Activated T-cell treated with anti-CD3 and anti-CD28 coated beads, Interleukin-2, amount 50 U/mL, for 72 hours (primary cell): Measurements from ENCODE around the gene TNFRSF1A. TPM values are rescaled to one million over a fixed set of nuclear protein-coding genes. Genes with fewer than 3 reads are reported as not detected.

Experiments used
- ATAC-seq, 2 donors: fragments of 150-1000 bp; cut with Tn5 transposase; replicated peaks in 1 of 2; 2 replicates each; pipeline ENCODE4 v1.10.0; 2021; ENCODE audit warnings: moderate library complexity in 2 of 2, mild to moderate bottlenecking in 1 of 2
- DNase-seq, 2 donors: peaks; one replicate each; pipeline ENCODE4 v3.0.0; 2021 to 2022; ENCODE audit warnings: mixed read lengths in 1 of 2
- H3K27ac Mint-ChIP-seq: one replicate; pipeline ENCODE4 v1.8.0; 2022; ENCODE audit warnings: mild to moderate bottlenecking, moderate library complexity, mixed read lengths
- H3K27me3 Mint-ChIP-seq: one replicate; pipeline ENCODE4 v1.8.0; 2022; ENCODE audit warnings: low read depth, mixed read lengths
- H3K36me3 Mint-ChIP-seq, 2 donors: one replicate each; pipeline ENCODE4 v1.8.0; 2022; ENCODE audit warnings: mixed read lengths in 2 of 2, mild to moderate bottlenecking in 1 of 2; ENCODE audit not compliant: insufficient read depth in 2 of 2
- H3K4me1 Mint-ChIP-seq: one replicate; pipeline ENCODE4 v1.8.0; 2022; ENCODE audit warnings: low read depth, mixed read lengths
- H3K4me3 Mint-ChIP-seq, 2 donors: one replicate each; pipeline ENCODE4 v1.8.0; 2022; ENCODE audit warnings: mild to moderate bottlenecking in 2 of 2, mixed read lengths in 2 of 2, moderate library complexity in 2 of 2
- H3K9me3 Mint-ChIP-seq, 2 donors: one replicate each; pipeline ENCODE4 v1.8.0; 2022; ENCODE audit warnings: mixed read lengths in 2 of 2
- total RNA-seq, 2 donors: library from RNA; stranded (reverse); gene quantifications; one replicate each; pipeline ENCODE4 v1.2.3, GENCODE V29; 2022

Gene TNFRSF1A
- total RNA-seq, 2 donors from 2014 or later: 48.4 to 52.1 TPM

GRCh38 chr12:6326316-6327228, 15.3 kb downstream of the TNFRSF1A start:
- no peak overlapping the region for H3K27ac Mint-ChIP-seq
- H3K36me3 Mint-ChIP-seq: peaks cover 3 to 9% of the 10 kb centered on the region in 2 donors
- DNase-seq (no peak), ATAC-seq (peak in 1 of 2 donors; percentile 29)
- no peaks in the 10 kb centered on the region for H3K27me3 Mint-ChIP-seq
- H3K4me3 Mint-ChIP-seq: no peak overlapping the region
- peaks cover 41% of the 10 kb centered on the region for H3K4me1 Mint-ChIP-seq
- no peaks in the 10 kb centered on the region for H3K9me3 Mint-ChIP-seq

GRCh38 chr12:6324936-6325750, 16.7 kb downstream of the TNFRSF1A start:
- no peak for DNase-seq
- ATAC-seq: no peak
- Mint-ChIP-seq H3K36me3 (no peaks in the 10 kb centered on the region), H3K9me3 (no peaks in the 10 kb centered on the region), H3K4me1 (peaks cover 36% of the 10 kb centered on the region), H3K4me3 (no peak overlapping the region), H3K27me3 (no peaks in the 10 kb centered on the region), H3K27ac (peak overlapping the region; percentile 59)

GRCh38 chr12:6323995-6324711, 17.7 kb downstream of the TNFRSF1A start:
- ATAC-seq: no peak
- Mint-ChIP-seq H3K4me3 (peak overlapping the region; percentile 66 to 81), H3K9me3 (no peaks in the 10 kb centered on the region), H3K36me3 (no peaks in the 10 kb centered on the region), H3K27me3 (no peaks in the 10 kb centered on the region), H3K4me1 (peaks cover 36% of the 10 kb centered on the region), H3K27ac (peak overlapping the region; percentile 95)
- DNase-seq: no peak

- Mint-ChIP-seq H3K27ac (peak overlapping the region; percentile 95), H3K36me3 (no peaks in the 10 kb centered on the region), H3K4me1 (peaks cover 39% of the 10 kb centered on the region), H3K9me3 (no peaks in the 10 kb centered on the region), H3K27me3 (no peaks in the 10 kb centered on the region), H3K4me3 (peak overlapping the region; percentile 63 to 81)
- peak; percentile 72 to 74 for ATAC-seq
- DNase-seq: peak; percentile 43 to 46
Observed at GRCh38 chr12:6323340-6323994, 18.4 kb downstream of the TNFRSF1A start.

- Mint-ChIP-seq H3K27me3 (no peaks in the 10 kb centered on the region), H3K4me3 (peak overlapping the region in 1 of 2 donors; percentile 81), H3K9me3 (no peaks in the 10 kb centered on the region), H3K36me3 (no peaks in the 10 kb centered on the region), H3K27ac (peak overlapping the region; percentile 95), H3K4me1 (peaks cover 44% of the 10 kb centered on the region)
- peak; percentile 9 to 16 for ATAC-seq
- DNase-seq: no peak
Observed at GRCh38 chr12:6322969-6323339, 18.9 kb downstream of the TNFRSF1A start.

DNA sequence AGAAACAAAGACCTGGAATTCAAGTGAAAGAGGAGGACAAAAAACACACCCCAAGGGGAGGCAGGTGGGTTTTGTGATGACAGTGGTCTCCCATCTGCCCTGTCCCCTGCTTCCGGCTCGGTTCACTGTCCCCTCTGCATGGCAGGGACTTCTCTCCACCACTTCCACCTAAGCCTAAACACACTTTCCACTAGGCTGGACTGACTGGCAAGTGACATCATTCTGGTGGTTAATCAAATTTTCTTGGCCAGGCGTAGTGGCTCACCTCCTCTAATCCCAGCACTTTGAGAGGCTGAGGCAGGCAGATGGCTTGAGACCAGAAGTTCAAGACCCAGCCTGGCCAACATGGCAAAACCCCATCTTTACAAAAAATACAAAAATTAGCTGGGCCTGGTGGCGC, 19.5 kb downstream of the TNFRSF1A start:
- H3K36me3 Mint-ChIP-seq: no peaks in the 10 kb centered on the region
- no peaks in the 10 kb centered on the region for H3K27me3 Mint-ChIP-seq
- no peak overlapping the region for H3K4me3 Mint-ChIP-seq
- ATAC-seq: no peak
- peaks cover 48% of the 10 kb centered on the region for H3K4me1 Mint-ChIP-seq
- H3K9me3 Mint-ChIP-seq: no peaks in the 10 kb centered on the region
- H3K27ac Mint-ChIP-seq: no peak overlapping the region
- no peak for DNase-seq

DNA sequence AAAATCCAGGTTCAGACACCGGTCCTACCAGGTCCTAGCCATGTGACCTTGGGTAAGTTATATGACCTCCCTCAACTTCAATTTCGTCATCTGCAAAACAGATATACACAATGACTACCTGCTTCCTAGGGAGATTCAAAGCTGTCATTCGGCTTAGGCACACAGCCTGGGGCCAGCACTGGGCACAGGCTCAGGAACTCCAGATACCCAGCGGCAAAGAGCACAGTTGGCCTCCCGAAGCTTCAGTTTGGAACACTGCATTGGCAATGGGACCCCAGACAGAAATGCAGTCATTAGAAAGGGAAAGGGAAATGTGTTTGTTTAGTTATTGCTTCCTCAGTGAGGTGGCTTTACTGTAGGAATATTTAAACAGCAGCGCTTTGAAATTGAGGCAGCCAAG, 20.0 kb downstream of the TNFRSF1A start:
- H3K27ac Mint-ChIP-seq: no peak overlapping the region
- H3K36me3 Mint-ChIP-seq: no peaks in the 10 kb centered on the region
- H3K4me1 Mint-ChIP-seq: peaks cover 48% of the 10 kb centered on the region
- H3K27me3 Mint-ChIP-seq: no peaks in the 10 kb centered on the region
- DNase-seq (no peak), ATAC-seq (no peak)
- no peaks in the 10 kb centered on the region for H3K9me3 Mint-ChIP-seq
- H3K4me3 Mint-ChIP-seq: peak overlapping the region in 1 of 2 donors; percentile 8

DNA sequence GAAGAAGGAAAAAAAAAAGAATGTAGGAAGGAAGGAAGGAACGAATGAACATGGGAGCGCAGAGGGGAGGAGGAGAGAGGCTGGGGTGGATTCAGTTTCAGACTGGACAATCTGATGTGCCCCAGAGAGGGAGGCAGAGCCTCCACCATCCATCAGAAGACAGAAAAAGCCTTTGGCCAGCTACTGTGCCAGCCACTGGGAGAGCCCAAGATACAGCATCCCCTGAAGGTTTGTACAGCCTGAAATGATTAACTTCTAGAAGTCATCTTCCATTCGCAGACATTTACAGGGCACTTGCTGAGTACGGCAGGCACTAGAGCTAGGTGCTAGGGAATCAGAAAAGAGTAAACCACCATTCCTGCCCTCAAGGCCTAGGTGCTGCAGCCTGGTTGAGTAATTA, 22.4 kb downstream of the TNFRSF1A start:
- no peaks in the 10 kb centered on the region for H3K9me3 Mint-ChIP-seq
- H3K4me1 Mint-ChIP-seq: peaks cover 31% of the 10 kb centered on the region
- no peaks in the 10 kb centered on the region for H3K27me3 Mint-ChIP-seq
- no peak overlapping the region for H3K27ac Mint-ChIP-seq
- ATAC-seq (no peak), DNase-seq (no peak)
- no peaks in the 10 kb centered on the region for H3K36me3 Mint-ChIP-seq
- no peak overlapping the region for H3K4me3 Mint-ChIP-seq

- H3K36me3 Mint-ChIP-seq: no peaks in the 10 kb centered on the region
- H3K4me1 Mint-ChIP-seq: peaks cover 21% of the 10 kb centered on the region
- H3K27me3 Mint-ChIP-seq: no peaks in the 10 kb centered on the region
- no peaks in the 10 kb centered on the region for H3K9me3 Mint-ChIP-seq
- no peak for DNase-seq
- H3K27ac Mint-ChIP-seq: no peak overlapping the region
- ATAC-seq: peak; percentile 31 to 37
- H3K4me3 Mint-ChIP-seq: no peak overlapping the region
Observed at GRCh38 chr12:6318440-6318879, 23.4 kb downstream of the TNFRSF1A start.

DNA sequence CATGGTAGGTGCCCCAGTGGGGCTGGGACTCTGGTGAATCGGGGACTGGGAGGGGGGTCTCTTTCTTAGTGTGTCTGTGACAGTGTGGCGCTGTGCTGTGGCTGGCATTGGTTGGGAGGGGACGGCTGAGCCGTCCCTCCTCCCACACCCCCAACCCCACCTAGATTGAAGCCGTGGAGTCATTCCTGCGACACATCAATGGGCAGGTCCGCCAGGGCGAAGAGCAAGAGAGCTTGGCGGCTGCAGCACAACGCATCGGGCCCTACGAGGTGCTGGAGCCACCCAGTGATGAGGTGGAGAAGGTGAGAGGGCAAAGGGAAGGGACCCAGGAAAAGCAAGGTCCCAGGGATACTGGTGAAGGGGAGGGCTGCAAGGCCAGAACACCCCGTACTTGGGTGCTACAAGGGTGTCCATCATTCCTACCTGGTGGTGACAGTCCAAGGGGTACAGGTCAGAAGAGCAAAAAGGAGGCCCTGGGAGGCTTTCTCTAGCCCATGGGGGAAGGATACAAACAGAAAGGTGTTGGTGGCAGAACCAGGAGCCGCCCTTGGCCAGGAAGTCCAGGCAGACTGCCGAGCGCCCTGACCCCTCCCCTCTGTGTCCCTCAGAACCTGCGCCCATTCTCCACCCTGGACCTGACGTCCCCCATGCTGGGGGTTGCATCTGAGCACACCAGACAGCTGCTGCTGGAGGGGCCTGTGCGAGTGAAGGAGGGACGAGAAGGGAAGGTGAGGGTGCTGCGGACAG, 24.0 kb downstream of the TNFRSF1A start:
- peak; percentile 10 to 36 for ATAC-seq
- Mint-ChIP-seq H3K27me3 (no peaks in the 10 kb centered on the region), H3K27ac (no peak overlapping the region), H3K9me3 (no peaks in the 10 kb centered on the region), H3K4me1 (peaks cover 18% of the 10 kb centered on the region), H3K4me3 (no peak overlapping the region), H3K36me3 (no peaks in the 10 kb centered on the region)
- no peak for DNase-seq

- ATAC-seq (peak in 1 of 2 donors; percentile 5), DNase-seq (no peak)
- Mint-ChIP-seq H3K27me3 (no peaks in the 10 kb centered on the region), H3K36me3 (no peaks in the 10 kb centered on the region), H3K4me1 (peaks cover 23% of the 10 kb centered on the region), H3K27ac (no peak overlapping the region), H3K9me3 (no peaks in the 10 kb centered on the region), H3K4me3 (no peak overlapping the region)
Observed at GRCh38 chr12:6316921-6317692, 24.8 kb downstream of the TNFRSF1A start.
